ENCODE data around the gene PLSCR4.
"Not testable (repeated sequence)": the region's sequence is repeated elsewhere in the genome, so short reads cannot be mapped to it uniquely, and the experiment has no call there.

PLSCR4 gene

GRCh38 chr3:146247911-146248310 lies 3.0 kb downstream of the PLSCR4 start:
- no peak overlapping the region for H3K4me3 ChIP-seq (ENCODE audit: low read depth, low read length)

- H3K4me3 ChIP-seq (ENCODE audit: low read depth, low read length): no peak overlapping the region
These were observed 4.4 kb downstream of the PLSCR4 start for GRCh38 chr3:146246526-146246925.

GRCh38 chr3:146243559-146243958 lies 7.3 kb downstream of the PLSCR4 start:
- no peak overlapping the region for H3K4me3 ChIP-seq (ENCODE audit: low read depth, low read length)

GRCh38 chr3:146241523-146242240 lies 9.2 kb downstream of the PLSCR4 start:
- H3K4me3 ChIP-seq (ENCODE audit: low read depth, low read length): no peak overlapping the region

- H3K4me3 ChIP-seq (ENCODE audit: low read depth, low read length): no peak overlapping the region
These were observed 17.4 kb downstream of the PLSCR4 start for GRCh38 chr3:146233487-146233886.

GRCh38 chr3:146227486-146227885 lies 23.4 kb downstream of the PLSCR4 start:
- no peak overlapping the region for H3K4me3 ChIP-seq (ENCODE audit: low read depth, low read length)

GRCh38 chr3:146226881-146227280 lies 24.0 kb downstream of the PLSCR4 start:
- H3K4me3 ChIP-seq (ENCODE audit: low read depth, low read length): no peak overlapping the region

- H3K4me3 ChIP-seq (ENCODE audit: low read depth, low read length): not testable (repeated sequence)
These were observed 25.4 kb downstream of the PLSCR4 start for GRCh38 chr3:146225458-146225857.

GRCh38 chr3:146223401-146224373 lies 27.2 kb downstream of the PLSCR4 start:
- no peak overlapping the region for H3K4me3 ChIP-seq (ENCODE audit: low read depth, low read length)

GRCh38 chr3:146222204-146223046 lies 28.5 kb downstream of the PLSCR4 start:
- H3K4me3 ChIP-seq (ENCODE audit: low read depth, low read length): no peak overlapping the region

- H3K4me3 ChIP-seq (ENCODE audit: low read depth, low read length): no peak overlapping the region
These were observed 29.6 kb downstream of the PLSCR4 start for GRCh38 chr3:146221276-146221675.

- no peak overlapping the region for H3K4me3 ChIP-seq (ENCODE audit: low read depth, low read length)
These were observed 31.7 kb downstream of the PLSCR4 start for GRCh38 chr3:146218880-146219866.

- no peak overlapping the region for H3K4me3 ChIP-seq (ENCODE audit: low read depth, low read length)
These were observed 33.6 kb downstream of the PLSCR4 start for GRCh38 chr3:146217324-146217723.

GRCh38 chr3:146214493-146214892 lies 36.4 kb downstream of the PLSCR4 start:
- no peak overlapping the region for H3K4me3 ChIP-seq (ENCODE audit: low read depth, low read length)

GRCh38 chr3:146209371-146209770 lies 41.5 kb downstream of the PLSCR4 start:
- H3K4me3 ChIP-seq (ENCODE audit: low read depth, low read length): no peak overlapping the region

GRCh38 chr3:146203776-146204175 lies 47.1 kb downstream of the PLSCR4 start:
- H3K4me3 ChIP-seq (ENCODE audit: low read depth, low read length): no peak overlapping the region

- H3K4me3 ChIP-seq (ENCODE audit: low read depth, low read length): no peak overlapping the region
These were observed 50.3 kb downstream of the PLSCR4 start for GRCh38 chr3:146200461-146201220.

- no peak overlapping the region for H3K4me3 ChIP-seq (ENCODE audit: low read depth, low read length)
These were observed 51.1 kb downstream of the PLSCR4 start for GRCh38 chr3:146199762-146200161.

GRCh38 chr3:146196789-146197188 lies 54.1 kb downstream of the PLSCR4 start:
- no peak overlapping the region for H3K4me3 ChIP-seq (ENCODE audit: low read depth, low read length)
